SIG-M5 treated with dmso at 0.1 percent for 504 hours (cell line): ENCODE measurements around the gene FBXL16.

Source experiments
- DNase-seq: peaks from one replicate; lab custom pipeline; 2025; ENCODE audit not compliant: unreplicated experiment; lab: John Stamatoyannopoulos, UW

FBXL16 gene

DNA sequence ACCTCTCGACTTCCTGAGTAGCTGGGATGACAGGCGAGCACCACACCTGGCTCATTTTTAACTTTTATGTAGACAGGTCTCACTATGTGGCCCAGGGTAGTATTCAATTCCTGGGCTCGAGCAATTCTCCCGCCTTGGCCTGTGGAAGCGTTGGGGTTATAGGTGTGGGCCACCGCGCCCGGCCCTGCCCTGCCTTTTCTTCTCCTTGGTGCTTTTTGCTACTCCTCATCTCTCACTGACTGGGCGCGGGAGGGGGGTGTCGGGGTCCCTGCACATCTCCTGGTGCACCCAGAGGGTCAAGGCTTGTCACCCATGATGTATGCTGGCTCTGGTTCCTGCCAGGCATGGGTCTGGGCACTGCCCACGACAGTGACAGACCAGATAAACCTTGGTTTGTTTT lies 61.0 kb downstream of the FBXL16 start:
- DNase-seq = no peak

DNA sequence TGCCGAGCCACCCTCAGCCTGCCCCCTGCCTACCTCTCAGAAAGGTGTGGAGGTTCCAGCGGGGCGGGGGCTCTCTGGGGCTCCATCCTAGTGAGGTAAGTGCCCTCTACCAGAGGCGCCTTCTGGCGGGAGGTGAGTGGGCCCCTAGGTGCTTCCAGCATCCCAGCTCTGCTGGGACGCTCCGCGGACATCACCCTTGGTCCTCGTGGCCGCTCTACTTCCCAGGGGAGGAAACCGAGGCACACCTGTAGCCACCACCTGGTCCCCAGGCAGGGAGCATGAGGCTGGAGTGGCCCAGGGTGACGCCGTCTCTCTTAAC lies 62.6 kb downstream of the FBXL16 start:
- DNase-seq = no peak
